GM06990 (cell line): ENCODE results near the gene HLA-DRB1.

ENCODE experiments used
- DNase-seq: peaks from one replicate; pipeline ENCODE4 v3.0.0-alpha.2; 2011; ENCODE audit not compliant: insufficient read length; ENCODE audit errors: extremely low read depth
- H3K27me3 ChIP-seq: replicated peaks from 2 replicates; pipeline ENCODE4 v1.6.0; 2011; ENCODE audit warnings: low read length; ENCODE audit not compliant: control insufficient read depth, insufficient read depth
- H3K36me3 ChIP-seq: 2 replicates; pipeline ENCODE4 v1.5.1; 2011; ENCODE audit warnings: low read length; ENCODE audit not compliant: control insufficient read depth, insufficient read depth
- H3K4me3 ChIP-seq: replicated peaks from 2 replicates; pipeline ENCODE4 v1.5.1; 2011; ENCODE audit warnings: low read depth, mild to moderate bottlenecking, control low read depth, low read length
- TF ChIP-seq, protein P1 (sequence below): IDR thresholded peaks from 2 replicates; pipeline ENCODE4 v1.5.1; 2011; ENCODE audit warnings: low read length, control low read depth, mild to moderate bottlenecking, inconsistent platforms; ENCODE audit not compliant: insufficient read depth, poor library complexity, severe bottlenecking

HLA-DRB1 gene

GRCh38 chr6:32622545-32623401 lies 33.1 kb upstream of the HLA-DRB1 start:
- no peaks in the 10 kb centered on the region for H3K27me3 ChIP-seq
- TF ChIP-seq, protein P1, sequence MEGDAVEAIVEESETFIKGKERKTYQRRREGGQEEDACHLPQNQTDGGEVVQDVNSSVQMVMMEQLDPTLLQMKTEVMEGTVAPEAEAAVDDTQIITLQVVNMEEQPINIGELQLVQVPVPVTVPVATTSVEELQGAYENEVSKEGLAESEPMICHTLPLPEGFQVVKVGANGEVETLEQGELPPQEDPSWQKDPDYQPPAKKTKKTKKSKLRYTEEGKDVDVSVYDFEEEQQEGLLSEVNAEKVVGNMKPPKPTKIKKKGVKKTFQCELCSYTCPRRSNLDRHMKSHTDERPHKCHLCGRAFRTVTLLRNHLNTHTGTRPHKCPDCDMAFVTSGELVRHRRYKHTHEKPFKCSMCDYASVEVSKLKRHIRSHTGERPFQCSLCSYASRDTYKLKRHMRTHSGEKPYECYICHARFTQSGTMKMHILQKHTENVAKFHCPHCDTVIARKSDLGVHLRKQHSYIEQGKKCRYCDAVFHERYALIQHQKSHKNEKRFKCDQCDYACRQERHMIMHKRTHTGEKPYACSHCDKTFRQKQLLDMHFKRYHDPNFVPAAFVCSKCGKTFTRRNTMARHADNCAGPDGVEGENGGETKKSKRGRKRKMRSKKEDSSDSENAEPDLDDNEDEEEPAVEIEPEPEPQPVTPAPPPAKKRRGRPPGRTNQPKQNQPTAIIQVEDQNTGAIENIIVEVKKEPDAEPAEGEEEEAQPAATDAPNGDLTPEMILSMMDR: peak; percentile 39
- DNase-seq: peak; percentile 81
- no peaks in the 10 kb centered on the region for H3K36me3 ChIP-seq
- H3K4me3 ChIP-seq: peak overlapping the region; percentile 37; the same call in 1 of the 2 replicates

- no peaks in the 10 kb centered on the region for H3K36me3 ChIP-seq
- H3K27me3 ChIP-seq: no peaks in the 10 kb centered on the region
- H3K4me3 ChIP-seq: no peak overlapping the region
- DNase-seq: no peak
- TF ChIP-seq, protein P1: no peak
Measured at GRCh38 chr6:32621372-32621771, 31.7 kb upstream of the HLA-DRB1 start.

- TF ChIP-seq, protein P1: no peak
- DNase-seq: no peak
Measured at GRCh38 chr6:32617751-32618150, 28.1 kb upstream of the HLA-DRB1 start.

GRCh38 chr6:32615885-32616532 lies 26.4 kb upstream of the HLA-DRB1 start:
- H3K36me3 ChIP-seq: no peaks in the 10 kb centered on the region
- no peak for DNase-seq
- H3K27me3 ChIP-seq: no peaks in the 10 kb centered on the region
- TF ChIP-seq, protein P1: no peak
- H3K4me3 ChIP-seq: no peak overlapping the region

More at GRCh38 chr6:32617751-32618150, 28.1 kb upstream of the HLA-DRB1 start:
- H3K27me3 ChIP-seq: no peaks in the 10 kb centered on the region
- H3K36me3 ChIP-seq: no peaks in the 10 kb centered on the region
- no peak overlapping the region for H3K4me3 ChIP-seq

DNA sequence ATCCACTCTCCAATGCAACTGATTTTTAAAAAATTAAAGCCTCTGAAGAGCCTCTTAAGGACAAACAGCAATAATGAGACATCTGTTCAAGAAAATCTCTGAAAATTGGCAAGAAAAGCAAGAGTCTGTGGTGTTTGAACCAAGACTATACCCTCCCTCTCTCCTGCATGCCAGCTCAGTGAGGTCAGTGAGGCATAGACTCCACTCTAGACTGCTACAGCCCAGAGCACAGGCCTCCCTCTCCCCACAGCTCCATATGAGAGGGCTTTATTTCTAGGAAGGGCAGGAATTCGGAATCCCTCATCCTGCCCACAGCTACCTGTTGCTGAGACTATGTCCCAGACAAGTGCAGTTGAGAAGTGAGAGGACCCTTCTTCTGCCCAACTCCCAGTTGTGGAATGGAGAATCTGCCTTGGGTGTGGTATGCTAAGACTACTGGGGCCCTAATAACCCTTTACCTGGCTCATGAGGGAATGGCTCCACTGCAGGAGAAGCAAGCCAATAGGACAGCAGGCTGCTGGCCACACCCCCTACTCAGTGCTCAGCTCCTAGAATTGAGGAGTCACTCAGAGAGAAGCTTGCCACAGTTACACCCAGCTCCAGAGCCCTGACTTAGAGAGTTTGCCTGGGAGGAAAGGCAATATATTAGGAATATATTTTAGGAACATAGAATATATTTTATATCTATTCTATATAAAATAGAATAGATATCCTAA lies 24.9 kb upstream of the HLA-DRB1 start:
- Histone ChIP-seq H3K36me3 (no peaks in the 10 kb centered on the region), H3K4me3 (no peak overlapping the region), H3K27me3 (no peaks in the 10 kb centered on the region)
- TF ChIP-seq, protein P1: no peak
- no peak for DNase-seq
